Astrocyte (in vitro differentiated cells and primary cell): ENCODE measurements around the gene RAB3GAP2. TPM values are rescaled to one million over a fixed set of nuclear protein-coding genes. Genes with fewer than 3 reads are reported as not detected.
A peak's percentile ranks its signal among the peaks of the same experiment; 100 is the strongest.

ENCODE experiments used
- DNase-seq: peaks from one replicate; pipeline ENCODE4 v3.0.0-alpha.2; 2010; ENCODE audit warnings: low read depth
- FAIRE-seq: peaks from 2 replicates; lab custom pipeline; 2011; peaks lifted over from hg19 to GRCh38; lab: Jason Lieb, UNC
- H2AFZ ChIP-seq: 2 replicates; pipeline ENCODE4 v1.6.0; 2012; ENCODE audit warnings: low read depth, low read length, inconsistent platforms
- H3K27ac ChIP-seq: 2 replicates; pipeline ENCODE4 v1.5.1; 2011; ENCODE audit warnings: low read depth, low read length, inconsistent platforms
- H3K27me3 ChIP-seq: 2 replicates; pipeline ENCODE4 v1.6.0; 2011; ENCODE audit warnings: low read length, inconsistent platforms; ENCODE audit not compliant: insufficient read depth
- H3K36me3 ChIP-seq: 2 replicates; pipeline ENCODE4 v1.5.1; 2011; ENCODE audit warnings: low read length, inconsistent platforms; ENCODE audit not compliant: insufficient read depth
- H3K4me1 ChIP-seq: 2 replicates; pipeline ENCODE4 v1.5.1; 2011; ENCODE audit warnings: low read length, inconsistent platforms; ENCODE audit not compliant: insufficient read depth
- H3K4me2 ChIP-seq: 2 replicates; pipeline ENCODE4 v1.6.0; 2012; ENCODE audit warnings: low read length, inconsistent platforms
- H3K4me3 ChIP-seq: 2 replicates; pipeline ENCODE4 v1.5.1; 2011; ENCODE audit warnings: low read depth, mild to moderate bottlenecking, low read length, inconsistent platforms; ENCODE audit not compliant: insufficient read depth
- H3K79me2 ChIP-seq: 2 replicates; pipeline ENCODE4 v1.6.0; 2012; ENCODE audit warnings: mild to moderate bottlenecking, low read length, inconsistent platforms; ENCODE audit not compliant: insufficient read depth
- H3K9ac ChIP-seq: 2 replicates; pipeline ENCODE4 v1.6.0; 2012; ENCODE audit warnings: mild to moderate bottlenecking, low read length, inconsistent platforms
- H3K9me3 ChIP-seq: 2 replicates; pipeline ENCODE4 v1.5.1; 2012; ENCODE audit warnings: low read depth, mild to moderate bottlenecking, low read length, inconsistent platforms; ENCODE audit not compliant: insufficient read depth
- H4K20me1 ChIP-seq: 2 replicates; pipeline ENCODE4 v1.6.0; 2012; ENCODE audit warnings: low read length, inconsistent platforms; ENCODE audit not compliant: insufficient read depth
- H3K27ac Mint-ChIP-seq: one replicate; pipeline ENCODE4 v1.8.0; 2021; ENCODE audit warnings: mild to moderate bottlenecking, mixed read lengths; ENCODE audit not compliant: unreplicated experiment
- H3K27me3 Mint-ChIP-seq: one replicate; pipeline ENCODE4 v1.8.0; 2021; ENCODE audit warnings: low read depth, mixed read lengths; ENCODE audit not compliant: unreplicated experiment
- H3K36me3 Mint-ChIP-seq: one replicate; pipeline ENCODE4 v1.8.0; 2021; ENCODE audit warnings: low read depth, mixed read lengths; ENCODE audit not compliant: unreplicated experiment
- H3K4me1 Mint-ChIP-seq: one replicate; pipeline ENCODE4 v1.8.0; 2021; ENCODE audit warnings: low read depth, mixed read lengths; ENCODE audit not compliant: unreplicated experiment
- H3K4me3 Mint-ChIP-seq: one replicate; pipeline ENCODE4 v1.8.0; 2021; ENCODE audit warnings: mild to moderate bottlenecking, moderate library complexity, mixed read lengths; ENCODE audit not compliant: unreplicated experiment
- H3K9me3 Mint-ChIP-seq: one replicate; pipeline ENCODE4 v1.8.0; 2021; ENCODE audit warnings: mild to moderate bottlenecking, mixed read lengths; ENCODE audit not compliant: unreplicated experiment
- CTCF ChIP-seq: IDR thresholded peaks from 2 replicates; pipeline ENCODE4 v1.5.1; 2011; ENCODE audit warnings: low read depth, mild to moderate bottlenecking, inconsistent platforms, low read length, moderate library complexity; ENCODE audit not compliant: insufficient read depth
- EZH2 ChIP-seq: IDR thresholded peaks from 2 replicates; pipeline ENCODE4 v1.6.1; 2012; ENCODE audit warnings: mild to moderate bottlenecking, low read length, inconsistent platforms; ENCODE audit not compliant: insufficient read depth
- total RNA-seq: library from RNA; stranded (reverse); gene quantifications from 2 replicates; pipeline ENCODE4 v1.2.1, GENCODE V29; 2021

The RAB3GAP2 gene
- total RNA-seq, 1 donor from 2014 or later = 68.1 TPM

GRCh38 chr1:220129479-220130210, 142.6 kb downstream of the RAB3GAP2 start:
- TF ChIP-seq CTCF (no peak), EZH2 (no peak)
- no peaks in the 10 kb centered on the region for H4K20me1 ChIP-seq
- no peaks in the 10 kb centered on the region for H3K9me3 ChIP-seq
- H3K4me3 ChIP-seq = no peak overlapping the region
- no peak overlapping the region for H3K27ac ChIP-seq
- no peaks in the 10 kb centered on the region for H3K4me1 ChIP-seq
- Mint-ChIP-seq H3K36me3 (peaks cover 12% of the 10 kb centered on the region), H3K27me3 (no peaks in the 10 kb centered on the region), H3K4me3 (no peak overlapping the region), H3K9me3 (no peaks in the 10 kb centered on the region), H3K4me1 (peaks cover 2% of the 10 kb centered on the region), H3K27ac (no peak overlapping the region)
- H3K27me3 ChIP-seq = no peaks in the 10 kb centered on the region
- H3K79me2 ChIP-seq = no peaks in the 10 kb centered on the region
- peaks cover 20% of the 10 kb centered on the region for H3K36me3 ChIP-seq
- H3K4me2 ChIP-seq = no peak overlapping the region
- no peak overlapping the region for H3K9ac ChIP-seq
- H2AFZ ChIP-seq = no peak overlapping the region
- no peak for FAIRE-seq
- no peak for DNase-seq

DNA sequence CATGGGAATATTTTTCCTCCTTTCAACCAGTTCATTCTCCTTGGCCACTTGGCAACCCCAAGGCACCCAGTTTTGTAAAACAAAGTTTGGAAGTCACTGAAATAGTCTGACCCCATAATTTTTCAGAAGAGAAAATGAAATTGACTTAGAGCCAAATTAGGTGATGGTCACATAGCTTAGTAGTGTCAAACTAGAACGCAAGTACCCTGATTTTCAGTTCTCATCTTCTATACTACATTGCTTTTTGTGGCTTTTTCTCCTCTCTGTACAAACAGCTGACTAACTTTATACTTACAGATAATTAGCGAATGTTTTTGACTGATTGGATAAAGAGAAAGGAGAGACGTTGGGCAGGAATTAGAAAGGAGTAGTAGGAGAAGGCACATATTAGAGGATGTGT, 145.2 kb downstream of the RAB3GAP2 start:
- H3K79me2 ChIP-seq = no peaks in the 10 kb centered on the region
- no peak overlapping the region for H2AFZ ChIP-seq
- no peak overlapping the region for H3K27ac ChIP-seq
- no peaks in the 10 kb centered on the region for H3K9me3 ChIP-seq
- Mint-ChIP-seq H3K4me1 (peaks cover 7% of the 10 kb centered on the region), H3K27ac (peak overlapping the region; percentile 64), H3K9me3 (no peaks in the 10 kb centered on the region), H3K4me3 (no peak overlapping the region), H3K36me3 (peaks cover 5% of the 10 kb centered on the region), H3K27me3 (no peaks in the 10 kb centered on the region)
- FAIRE-seq (no peak), DNase-seq (no peak)
- peaks cover 14% of the 10 kb centered on the region for H3K36me3 ChIP-seq
- H3K9ac ChIP-seq = no peak overlapping the region
- TF ChIP-seq CTCF (no peak), EZH2 (no peak)
- H4K20me1 ChIP-seq = no peaks in the 10 kb centered on the region
- H3K4me2 ChIP-seq = no peak overlapping the region
- no peaks in the 10 kb centered on the region for H3K4me1 ChIP-seq
- H3K27me3 ChIP-seq = no peaks in the 10 kb centered on the region
- H3K4me3 ChIP-seq = no peak overlapping the region

DNA sequence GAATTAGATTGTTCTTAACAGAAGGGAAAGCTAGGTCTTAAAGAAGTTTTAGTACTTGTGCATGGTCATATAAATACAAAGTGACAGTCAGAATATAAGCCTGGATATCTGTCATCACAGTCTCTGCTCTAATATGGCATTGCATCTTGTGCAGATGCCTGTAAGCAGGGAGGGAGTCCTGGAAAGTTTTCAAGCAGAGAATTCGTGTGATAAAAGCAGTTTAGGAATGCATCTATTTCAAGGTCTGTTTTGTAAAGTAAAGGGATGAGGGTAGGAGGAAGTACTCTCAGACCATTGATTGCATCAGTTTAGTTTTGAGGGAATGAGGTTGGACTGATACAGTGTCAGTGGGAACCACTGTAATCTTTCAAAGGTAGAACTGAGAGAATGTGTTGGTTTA, 147.7 kb downstream of the RAB3GAP2 start:
- H3K36me3 Mint-ChIP-seq = peaks cover 3% of the 10 kb centered on the region
- no peak overlapping the region for H3K9ac ChIP-seq
- H2AFZ ChIP-seq = no peak overlapping the region
- no peak overlapping the region for H3K4me3 Mint-ChIP-seq
- TF ChIP-seq EZH2 (no peak), CTCF (no peak)
- no peaks in the 10 kb centered on the region for H4K20me1 ChIP-seq
- H3K27me3 Mint-ChIP-seq = no peaks in the 10 kb centered on the region
- no peak for FAIRE-seq
- no peak overlapping the region for H3K4me2 ChIP-seq
- peaks cover 7% of the 10 kb centered on the region for H3K4me1 Mint-ChIP-seq
- no peak overlapping the region for H3K4me3 ChIP-seq
- no peaks in the 10 kb centered on the region for H3K27me3 ChIP-seq
- H3K27ac Mint-ChIP-seq = peak overlapping the region; percentile 90
- peak; percentile 25 for DNase-seq
- no peak overlapping the region for H3K27ac ChIP-seq
- H3K36me3 ChIP-seq = peaks cover 14% of the 10 kb centered on the region
- H3K9me3 Mint-ChIP-seq = no peaks in the 10 kb centered on the region
- no peaks in the 10 kb centered on the region for H3K4me1 ChIP-seq
- no peaks in the 10 kb centered on the region for H3K9me3 ChIP-seq
- no peaks in the 10 kb centered on the region for H3K79me2 ChIP-seq
